ENCODE results near the gene SLC19A2.

DNA sequence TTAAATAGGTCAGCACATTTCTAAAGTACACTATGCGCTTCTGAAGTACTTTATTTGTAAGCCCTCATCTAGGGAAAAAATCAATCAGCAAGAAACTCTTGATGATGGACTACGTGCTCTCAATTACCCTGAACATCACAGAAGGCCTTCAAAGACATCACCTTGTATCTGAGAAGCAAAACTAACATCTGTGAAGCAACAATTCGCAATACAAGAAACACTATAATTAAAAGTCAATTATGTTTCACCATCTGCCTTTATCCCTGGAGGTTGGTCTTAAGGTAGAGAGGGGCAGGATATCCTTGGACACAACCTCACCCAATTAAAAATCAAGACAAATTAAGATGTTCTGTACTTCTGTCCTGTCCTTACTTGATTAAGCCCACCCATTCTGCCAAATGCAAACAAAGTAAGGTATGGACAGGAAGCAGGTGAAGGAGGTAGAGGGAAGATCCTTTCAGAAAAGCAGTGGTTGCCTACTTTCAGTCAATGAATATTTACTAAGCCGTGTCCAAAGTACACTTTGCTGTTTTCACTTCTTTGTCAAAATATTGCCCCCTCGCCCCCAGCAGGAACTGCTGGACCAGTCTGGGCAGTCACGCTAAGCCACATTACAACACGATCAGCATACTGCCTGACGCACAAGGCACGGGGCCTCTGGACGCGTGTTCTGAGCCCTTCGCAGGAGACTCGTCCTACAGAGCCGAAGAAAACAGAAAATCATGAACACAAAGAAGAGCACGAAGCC lies 887 bp downstream of the SLC19A2 start:
- TF ChIP-seq, protein P1, sequence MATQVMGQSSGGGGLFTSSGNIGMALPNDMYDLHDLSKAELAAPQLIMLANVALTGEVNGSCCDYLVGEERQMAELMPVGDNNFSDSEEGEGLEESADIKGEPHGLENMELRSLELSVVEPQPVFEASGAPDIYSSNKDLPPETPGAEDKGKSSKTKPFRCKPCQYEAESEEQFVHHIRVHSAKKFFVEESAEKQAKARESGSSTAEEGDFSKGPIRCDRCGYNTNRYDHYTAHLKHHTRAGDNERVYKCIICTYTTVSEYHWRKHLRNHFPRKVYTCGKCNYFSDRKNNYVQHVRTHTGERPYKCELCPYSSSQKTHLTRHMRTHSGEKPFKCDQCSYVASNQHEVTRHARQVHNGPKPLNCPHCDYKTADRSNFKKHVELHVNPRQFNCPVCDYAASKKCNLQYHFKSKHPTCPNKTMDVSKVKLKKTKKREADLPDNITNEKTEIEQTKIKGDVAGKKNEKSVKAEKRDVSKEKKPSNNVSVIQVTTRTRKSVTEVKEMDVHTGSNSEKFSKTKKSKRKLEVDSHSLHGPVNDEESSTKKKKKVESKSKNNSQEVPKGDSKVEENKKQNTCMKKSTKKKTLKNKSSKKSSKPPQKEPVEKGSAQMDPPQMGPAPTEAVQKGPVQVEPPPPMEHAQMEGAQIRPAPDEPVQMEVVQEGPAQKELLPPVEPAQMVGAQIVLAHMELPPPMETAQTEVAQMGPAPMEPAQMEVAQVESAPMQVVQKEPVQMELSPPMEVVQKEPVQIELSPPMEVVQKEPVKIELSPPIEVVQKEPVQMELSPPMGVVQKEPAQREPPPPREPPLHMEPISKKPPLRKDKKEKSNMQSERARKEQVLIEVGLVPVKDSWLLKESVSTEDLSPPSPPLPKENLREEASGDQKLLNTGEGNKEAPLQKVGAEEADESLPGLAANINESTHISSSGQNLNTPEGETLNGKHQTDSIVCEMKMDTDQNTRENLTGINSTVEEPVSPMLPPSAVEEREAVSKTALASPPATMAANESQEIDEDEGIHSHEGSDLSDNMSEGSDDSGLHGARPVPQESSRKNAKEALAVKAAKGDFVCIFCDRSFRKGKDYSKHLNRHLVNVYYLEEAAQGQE (IDR thresholded peaks at IDR 0.05), result no peak
- TF ChIP-seq, protein P2, sequence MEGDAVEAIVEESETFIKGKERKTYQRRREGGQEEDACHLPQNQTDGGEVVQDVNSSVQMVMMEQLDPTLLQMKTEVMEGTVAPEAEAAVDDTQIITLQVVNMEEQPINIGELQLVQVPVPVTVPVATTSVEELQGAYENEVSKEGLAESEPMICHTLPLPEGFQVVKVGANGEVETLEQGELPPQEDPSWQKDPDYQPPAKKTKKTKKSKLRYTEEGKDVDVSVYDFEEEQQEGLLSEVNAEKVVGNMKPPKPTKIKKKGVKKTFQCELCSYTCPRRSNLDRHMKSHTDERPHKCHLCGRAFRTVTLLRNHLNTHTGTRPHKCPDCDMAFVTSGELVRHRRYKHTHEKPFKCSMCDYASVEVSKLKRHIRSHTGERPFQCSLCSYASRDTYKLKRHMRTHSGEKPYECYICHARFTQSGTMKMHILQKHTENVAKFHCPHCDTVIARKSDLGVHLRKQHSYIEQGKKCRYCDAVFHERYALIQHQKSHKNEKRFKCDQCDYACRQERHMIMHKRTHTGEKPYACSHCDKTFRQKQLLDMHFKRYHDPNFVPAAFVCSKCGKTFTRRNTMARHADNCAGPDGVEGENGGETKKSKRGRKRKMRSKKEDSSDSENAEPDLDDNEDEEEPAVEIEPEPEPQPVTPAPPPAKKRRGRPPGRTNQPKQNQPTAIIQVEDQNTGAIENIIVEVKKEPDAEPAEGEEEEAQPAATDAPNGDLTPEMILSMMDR (IDR thresholded peaks at IDR 0.05), result no peak
- TF ChIP-seq USF2 (IDR thresholded peaks at IDR 0.05), result peak; percentile 30; the same call in 1 of the 2 replicates
- no peak for TF ChIP-seq BHLHE40 (IDR thresholded peaks at IDR 0.05; ENCODE audit: low read depth, low read length)
- no peak for TF ChIP-seq BCL3 (IDR thresholded peaks at IDR 0.05)
- no peak for TF ChIP-seq EP300 (IDR thresholded peaks at IDR 0.05)
- TF ChIP-seq POLR2A (IDR thresholded peaks at IDR 0.05; ENCODE audit: low read length), result no peak
- TF ChIP-seq, protein P3, sequence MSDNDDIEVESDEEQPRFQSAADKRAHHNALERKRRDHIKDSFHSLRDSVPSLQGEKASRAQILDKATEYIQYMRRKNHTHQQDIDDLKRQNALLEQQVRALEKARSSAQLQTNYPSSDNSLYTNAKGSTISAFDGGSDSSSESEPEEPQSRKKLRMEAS (IDR thresholded peaks at IDR 0.05), result peak; percentile 79
- TF ChIP-seq MYC (IDR thresholded peaks at IDR 0.05; ENCODE audit: borderline replicate concordance, low read length), result no peak
- no peak for TF ChIP-seq TP53 (CRISPR knock-in tag; IDR thresholded peaks at IDR 0.05)

All from A549 (cell line).